Heart right ventricle (tissue), 16 donors: Measurements from ENCODE around the gene CTPS1. TPM values are rescaled to one million over a fixed set of nuclear protein-coding genes. Genes with fewer than 3 reads are reported as not detected.

ENCODE experiments used
- ATAC-seq, 8 donors: fragments of 200-7000 bp; cut with Tn5 transposase; one replicate each; pipeline ENCODE4 v1.9.1; 2020; ENCODE audit warnings: mild to moderate bottlenecking in 8 of 8, moderate library complexity in 8 of 8, moderate number of reproducible peaks in 1 of 8
- DNase-seq, 2 donors: peaks; one replicate each; pipeline ENCODE4 v3.0.0-alpha.2; 2020
- H3K27ac ChIP-seq, 10 donors: fragments of 200-600 bp; sonication (generic) in 2 of 10; one replicate each; pipeline versions ENCODE4 v1.5.0 to v1.8.0; 2020 to 2022; ENCODE audit warnings: mild to moderate bottlenecking in 3 of 10
- H3K27me3 ChIP-seq, 7 donors: fragments of 200-600 bp; one replicate each; pipeline ENCODE4 v1.8.0; 2021 to 2022; ENCODE audit warnings: mild to moderate bottlenecking in 2 of 7
- H3K36me3 ChIP-seq, 9 donors: fragments of 200-600 bp; sonication (generic) in 1 of 9; one replicate each; pipeline versions ENCODE4 v1.5.0 to v1.8.0; 2020 to 2022; ENCODE audit warnings: mild to moderate bottlenecking in 2 of 9
- H3K4me1 ChIP-seq, 9 donors: fragments of 200-600 bp; sonication (generic) in 1 of 9; one replicate each; pipeline versions ENCODE4 v1.5.0 to v1.8.0; 2020 to 2022; ENCODE audit warnings: mild to moderate bottlenecking in 4 of 9
- H3K4me3 ChIP-seq, 10 donors: fragments of 200-600 bp; sonication (generic) in 2 of 10; one replicate each; pipeline versions ENCODE4 v1.5.0 to v1.8.0; 2020 to 2022; ENCODE audit warnings: mild to moderate bottlenecking in 7 of 10, moderate library complexity in 2 of 10
- H3K9me3 ChIP-seq, 11 donors: fragments of 200-600 bp in 10 of 11; sonication (generic) in 2 of 11; one replicate each; pipeline versions ENCODE4 v1.5.0 to v1.8.0; 2013 to 2022; ENCODE audit warnings: mild to moderate bottlenecking in 2 of 11, control low read depth in 1 of 11, moderate library complexity in 1 of 11
- WGBS, 2 donors: extraction: QIAGEN DNeasy Blood & Tissue Kit; methylation state at CpG; one replicate each; pipeline ENCODE4 v1.1.7; 2013; ENCODE audit warnings: inconsistent platforms in 1 of 2; 5-methylcytosine and 5-hydroxymethylcytosine counted together
- intact Hi-C, 10 donors: fragments of 100-400 bp; cut with DNase I; formaldehyde crosslinking; loops; one replicate each; pipeline versions ENCODE4 v1.11.1 to v1.14.2; 2022
- polyA plus RNA-seq, 2 donors: library from polyadenylated mRNA; stranded (reverse); fragments of 200-250 nt; gene quantifications; one replicate each; pipeline ENCODE4 v1.2.3, GENCODE V29; 2013
- total RNA-seq, 10 donors: library from RNA; stranded (reverse); fragmentation: NEBNext Ultra II Directional in 3 of 10; extraction: Animal tissue kit (Norgen Biotek cat#: 25700) in 3 of 10; gene quantifications; one replicate each; pipeline versions ENCODE4 v1.2.1 to v1.2.4, GENCODE V29; 2021 to 2023
- TF ChIP-seq, protein P1 (sequence below), 9 donors: fragments of 200-600 bp; sonication (generic) in 2 of 9; IDR thresholded peaks; one replicate each; pipeline versions ENCODE4 v1.5.0 to v1.8.0; 2021 to 2022; ENCODE audit warnings: antibody characterized with exemption in 9 of 9, mild to moderate bottlenecking in 5 of 9, moderate library complexity in 1 of 9
- donor health status: Arrhythmogenic right ventricular cardiomyopathy.
- donor health status: ischemic (EF 13 %, LVEDD 7.1; RV severe dilation, severe dysfunction).
- donor health status: healthy with polysubstance abuse.
- donor health status: DM: no; HTN: yes; CAD: no.
- donor health status: DM: no; HTN: no; CAD: no.
- donor health status: ischemic (EF 25% LVEDD 6.9; RV normal size, moderate dysfunction).
- donor health status: ischemic (EF 25% LVEDD 5.7; RV mildly dilated, moderate dysfunction).
- donor health status: healthy.
- donor health status: DM: yes; HTN: yes; CAD: no.
- donor health status: Ischemic cardiomyopathy.
- donor health status: ischemic (EF 35%, LVEDD 5.7; RV mildly dilated, moderate dysfunction).
- donor health status: nonischemic (EF 11% LVEDD 7.7; RV severe dilation, severe dysfunction).
- donor health status: DM: yes; HTN: yes; CAD: no.
- donor health status: PGD.
- donor health status: ischemic (EF 29% LVEDD 5.4; RV normal size, mild dysfunction).
- donor health status: nonischemic (EF 23%, LVEDD 6.1; RV moderate dilation, normal function).

The CTPS1 gene
- total and polyA plus RNA-seq, 12 donors: 4.6 to 12.1 (median 7.1) TPM

DNA sequence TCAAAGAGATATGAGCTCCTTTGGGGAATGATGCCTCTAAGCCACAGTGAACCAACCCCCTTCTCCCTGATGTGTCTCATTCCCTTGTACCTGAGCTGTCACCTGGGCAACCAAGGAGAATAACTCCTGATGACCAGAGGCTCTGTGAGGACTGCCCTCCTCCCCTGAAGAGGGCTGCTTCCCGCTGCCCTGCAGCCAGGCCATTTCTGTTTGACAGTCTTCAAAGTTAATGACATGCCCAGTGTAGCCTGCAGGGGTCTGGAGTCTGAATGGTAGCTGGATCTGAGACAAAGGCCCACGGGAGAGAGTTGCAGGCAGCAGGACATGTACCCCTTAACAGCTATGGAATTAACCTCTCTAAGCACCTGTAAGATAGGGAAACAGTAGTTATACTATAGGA is 45.5 kb downstream of the CTPS1 start:
- H3K4me1 ChIP-seq: peaks cover 5 to 18% (median 12%) of the 10 kb centered on the region in 9 donors
- intact Hi-C loops: loop anchor here in 1 of 10 donors (10.0 kb wide), 1 partner anchor 90 kb away; no protein-coding TSS in a partner anchor
- H3K36me3 ChIP-seq: peaks cover 0 to 58% (median 9%) of the 10 kb centered on the region in 9 donors
- H3K27me3 ChIP-seq: no peaks in the 10 kb centered on the region
- DNase-seq (no peak), ATAC-seq (no peak)
- no peak overlapping the region for H3K27ac ChIP-seq
- no peaks in the 10 kb centered on the region for H3K9me3 ChIP-seq
- H3K4me3 ChIP-seq: no peak overlapping the region
- TF ChIP-seq, protein P1, sequence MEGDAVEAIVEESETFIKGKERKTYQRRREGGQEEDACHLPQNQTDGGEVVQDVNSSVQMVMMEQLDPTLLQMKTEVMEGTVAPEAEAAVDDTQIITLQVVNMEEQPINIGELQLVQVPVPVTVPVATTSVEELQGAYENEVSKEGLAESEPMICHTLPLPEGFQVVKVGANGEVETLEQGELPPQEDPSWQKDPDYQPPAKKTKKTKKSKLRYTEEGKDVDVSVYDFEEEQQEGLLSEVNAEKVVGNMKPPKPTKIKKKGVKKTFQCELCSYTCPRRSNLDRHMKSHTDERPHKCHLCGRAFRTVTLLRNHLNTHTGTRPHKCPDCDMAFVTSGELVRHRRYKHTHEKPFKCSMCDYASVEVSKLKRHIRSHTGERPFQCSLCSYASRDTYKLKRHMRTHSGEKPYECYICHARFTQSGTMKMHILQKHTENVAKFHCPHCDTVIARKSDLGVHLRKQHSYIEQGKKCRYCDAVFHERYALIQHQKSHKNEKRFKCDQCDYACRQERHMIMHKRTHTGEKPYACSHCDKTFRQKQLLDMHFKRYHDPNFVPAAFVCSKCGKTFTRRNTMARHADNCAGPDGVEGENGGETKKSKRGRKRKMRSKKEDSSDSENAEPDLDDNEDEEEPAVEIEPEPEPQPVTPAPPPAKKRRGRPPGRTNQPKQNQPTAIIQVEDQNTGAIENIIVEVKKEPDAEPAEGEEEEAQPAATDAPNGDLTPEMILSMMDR (IDR thresholded peaks at IDR 0.05): no peak
- WGBS, 2 donors: 75 to 79% methylated on average over 2 of the region's 2 CpGs

DNA sequence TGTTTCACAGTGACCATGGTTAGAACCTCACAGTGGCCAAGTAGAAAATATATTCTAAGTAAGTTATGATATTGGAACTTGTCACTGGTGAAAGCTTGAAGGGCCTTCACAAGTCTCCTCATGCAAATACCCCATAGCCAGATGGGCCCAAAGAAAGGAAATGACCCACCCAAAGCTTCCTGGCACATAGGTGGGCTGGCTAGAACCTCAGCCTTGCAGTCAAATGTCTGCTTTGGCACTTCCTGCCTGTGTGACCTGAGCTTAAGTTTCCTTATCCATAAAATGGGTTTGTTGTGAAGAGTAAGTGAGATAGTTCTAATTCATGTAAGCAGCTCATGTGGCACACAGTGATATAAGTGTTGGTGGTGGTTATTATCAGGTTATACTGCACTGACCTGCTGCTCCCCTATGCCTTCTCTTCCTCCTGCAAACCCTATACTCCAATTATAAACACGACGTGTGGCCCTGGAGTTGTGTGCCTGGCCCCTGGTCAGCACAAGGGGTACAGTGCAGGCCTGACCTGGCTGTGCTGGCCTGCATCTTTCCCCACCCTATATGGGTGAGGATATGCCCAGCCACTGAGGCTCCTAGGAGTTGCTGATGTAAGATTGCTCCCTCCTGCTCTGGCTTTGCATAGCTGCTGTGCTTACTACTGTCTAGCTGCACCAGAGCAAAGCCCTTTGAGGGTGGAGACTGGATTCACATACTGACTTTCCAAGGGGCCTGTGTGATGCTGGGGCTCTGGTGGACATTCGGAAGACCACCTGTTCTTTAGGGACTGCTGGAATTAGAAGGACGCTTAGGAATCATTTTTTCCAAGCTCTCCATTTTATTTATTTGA is 46.7 kb downstream of the CTPS1 start:
- H3K9me3 ChIP-seq: no peaks in the 10 kb centered on the region
- H3K4me1 ChIP-seq: peaks cover 5 to 13% (median 12%) of the 10 kb centered on the region in 9 donors
- no peak overlapping the region for H3K27ac ChIP-seq
- TF ChIP-seq, protein P1 (IDR thresholded peaks at IDR 0.05): no peak
- no peak for ATAC-seq
- no peak for DNase-seq
- intact Hi-C loops: loop anchor here in 1 of 10 donors (10.0 kb wide), 1 partner anchor 89 kb away; no protein-coding TSS in a partner anchor
- 96 to 98% methylated on average over 4 of the region's 4 CpGs for WGBS, 2 donors
- no peak overlapping the region for H3K4me3 ChIP-seq
- H3K36me3 ChIP-seq: peaks cover 0 to 70% (median 18%) of the 10 kb centered on the region in 9 donors
- no peaks in the 10 kb centered on the region for H3K27me3 ChIP-seq

DNA sequence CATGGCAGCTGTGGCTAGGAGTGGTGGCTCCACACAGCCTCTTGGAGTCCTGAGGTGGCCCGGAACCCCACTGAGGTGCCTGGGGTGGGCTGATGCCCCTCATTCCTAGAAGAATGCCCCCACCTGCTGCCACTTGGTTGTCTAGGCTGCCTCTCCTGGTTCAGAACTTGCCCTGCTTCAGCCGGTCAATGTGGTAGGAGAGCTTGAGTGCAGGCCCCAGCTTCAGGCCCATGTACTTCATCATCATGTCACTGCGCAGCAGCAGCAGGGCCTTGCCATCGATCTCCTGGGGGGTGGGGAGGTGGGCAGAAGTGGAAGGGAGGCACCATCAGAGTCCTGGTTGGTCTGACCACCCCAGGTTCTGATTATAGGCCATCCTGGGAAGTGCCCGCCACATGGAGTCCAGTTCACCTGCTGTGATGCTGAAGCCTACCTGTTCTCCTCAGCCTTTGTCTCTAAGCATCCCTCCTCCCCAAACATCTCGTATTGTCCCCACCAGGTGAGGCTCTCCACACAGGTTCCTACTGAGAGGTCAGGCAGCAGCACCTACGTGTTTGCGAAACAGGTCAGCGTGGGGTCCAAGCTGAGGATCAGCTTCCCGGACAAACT is 48.6 kb downstream of the CTPS1 start:
- Histone ChIP-seq H3K36me3 (peaks cover 0 to 90% (median 18%) of the 10 kb centered on the region in 9 donors), H3K4me3 (no peak overlapping the region), H3K4me1 (no peaks in the 10 kb centered on the region), H3K27ac (no peak overlapping the region), H3K9me3 (no peaks in the 10 kb centered on the region), H3K27me3 (no peaks in the 10 kb centered on the region)
- intact Hi-C loops: loop anchor here in 1 of 10 donors (10.0 kb wide), 1 partner anchor 87 kb away; no protein-coding TSS in a partner anchor
- TF ChIP-seq, protein P1 (IDR thresholded peaks at IDR 0.05): no peak
- no peak for DNase-seq
- WGBS, 2 donors: 98 to 99% methylated on average over 10 of the region's 10 CpGs
- ATAC-seq: no peak

DNA sequence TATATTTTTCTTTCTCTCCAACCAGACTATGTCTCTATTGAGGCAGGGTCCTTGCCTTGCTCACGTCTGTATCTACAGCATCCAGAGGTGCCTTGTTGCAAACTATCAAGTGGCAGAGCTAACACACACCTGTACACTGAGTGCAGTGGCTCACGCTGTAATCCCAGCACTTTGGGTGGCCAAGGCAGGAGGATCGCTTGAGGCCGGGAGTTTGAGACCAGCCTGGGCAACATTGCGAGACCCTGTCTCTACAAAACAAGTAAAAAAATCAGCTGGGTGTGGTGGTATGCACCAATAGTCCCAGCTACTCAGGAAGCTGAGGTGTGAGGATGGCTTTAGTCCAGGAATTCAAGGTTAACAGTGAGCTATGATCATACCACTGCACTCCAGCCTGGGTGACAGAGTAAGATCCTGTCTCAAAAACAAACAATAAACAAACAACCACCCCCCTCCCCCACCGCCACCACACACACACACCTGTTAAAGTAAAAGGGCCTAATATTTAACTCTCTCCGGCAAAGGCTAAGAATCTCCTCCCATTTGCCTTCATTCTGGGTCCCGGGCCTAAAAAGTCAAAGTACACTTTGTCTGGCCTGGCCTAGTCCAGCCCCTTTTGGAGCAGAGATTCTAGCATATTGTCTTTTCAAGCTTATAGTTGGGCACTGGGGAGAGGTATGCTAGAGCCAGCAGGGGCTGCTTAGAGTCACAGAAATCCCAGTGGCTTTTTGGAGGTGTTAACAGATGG is 51.5 kb downstream of the CTPS1 start:
- Histone ChIP-seq H3K9me3 (no peaks in the 10 kb centered on the region), H3K27me3 (no peaks in the 10 kb centered on the region), H3K4me3 (no peak overlapping the region), H3K4me1 (no peaks in the 10 kb centered on the region), H3K36me3 (peaks cover 0 to 100% (median 22%) of the 10 kb centered on the region in 9 donors), H3K27ac (no peak overlapping the region)
- ATAC-seq (no peak), DNase-seq (no peak)
- 87 to 91% methylated on average over 8 of the region's 8 CpGs for WGBS, 2 donors
- intact Hi-C loops: no loop called here
- TF ChIP-seq, protein P1 (IDR thresholded peaks at IDR 0.05): no peak
